ENCODE results near the gene LMAN1L.

Gene LMAN1L

GRCh38 chr15:74817370-74817737 lies 4.7 kb downstream of the LMAN1L start:
- DNase-seq = no peak

- no peak for DNase-seq
These were observed 7.4 kb downstream of the LMAN1L start for GRCh38 chr15:74820056-74820455.

DNA sequence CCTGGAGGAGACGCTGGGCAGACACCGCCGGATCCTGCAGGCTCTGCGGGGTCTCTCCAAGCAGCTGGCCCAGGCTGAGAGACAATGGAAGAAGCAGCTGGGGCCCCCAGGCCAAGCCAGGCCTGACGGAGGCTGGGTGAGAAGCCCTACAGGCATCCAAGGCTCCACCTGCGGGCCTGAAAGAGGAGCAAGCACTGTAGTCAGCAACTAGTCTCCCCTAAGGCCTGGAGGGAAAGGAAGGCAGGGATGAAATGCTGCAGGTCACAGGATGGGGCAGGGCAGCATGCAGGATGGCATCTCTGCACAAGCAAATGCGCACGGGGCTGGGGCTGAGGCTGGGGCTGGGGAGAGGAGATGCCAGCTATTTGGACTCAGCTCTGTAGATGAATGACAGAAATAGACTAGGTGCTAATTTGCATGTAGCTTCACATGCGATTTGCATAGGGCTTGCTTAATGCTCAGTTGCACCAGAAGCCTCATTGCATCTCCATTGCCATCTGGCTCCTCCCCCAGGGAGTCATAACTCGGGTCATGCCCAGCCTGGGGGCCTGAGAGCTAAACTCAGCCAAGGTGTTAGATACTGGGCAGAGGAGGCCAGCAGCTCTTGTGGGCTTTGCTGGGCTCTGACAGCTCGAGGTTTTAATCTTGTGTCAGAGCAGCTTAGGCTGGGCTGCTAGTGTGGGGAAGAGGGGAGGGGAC lies 8.6 kb downstream of the LMAN1L start:
- DNase-seq = no peak

DNA sequence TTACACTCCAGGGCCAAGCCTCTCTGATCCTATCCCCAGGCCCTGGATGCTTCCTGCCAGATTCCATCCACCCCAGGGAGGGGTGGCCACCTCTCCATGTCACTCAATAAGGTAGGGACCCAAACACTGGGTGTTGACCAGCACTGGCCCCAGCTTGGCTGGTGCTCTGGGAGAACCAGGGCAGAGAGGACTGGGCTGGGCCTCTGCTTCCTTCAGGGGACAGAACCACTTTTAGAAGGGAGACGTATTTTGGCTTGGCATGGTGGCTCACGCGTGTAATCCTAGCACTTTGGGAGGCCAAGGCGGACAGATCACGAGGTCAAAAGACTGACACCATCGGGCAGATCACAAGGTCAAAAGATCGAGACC lies 9.1 kb downstream of the LMAN1L start:
- no peak for DNase-seq

DNA sequence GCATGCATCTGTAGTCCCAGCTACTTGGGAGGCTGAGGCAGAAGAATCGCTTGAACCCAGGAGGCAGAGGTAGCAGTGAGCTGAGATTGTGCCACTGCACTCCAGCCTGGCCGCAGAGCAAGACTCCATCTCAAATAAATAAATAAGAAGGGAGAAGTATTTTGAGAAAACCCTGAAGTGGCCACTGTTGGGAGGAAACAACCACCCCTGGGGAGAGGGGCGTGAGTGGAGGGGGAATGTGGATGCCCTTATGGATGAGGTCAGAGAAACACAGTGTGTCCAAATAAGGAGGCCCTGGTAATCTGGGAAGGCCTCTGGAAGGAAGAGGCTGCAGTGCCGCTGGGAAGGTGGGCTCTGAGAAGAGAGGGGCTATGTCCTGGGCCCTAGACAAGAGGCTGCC lies 9.6 kb downstream of the LMAN1L start:
- no peak for DNase-seq

DNA sequence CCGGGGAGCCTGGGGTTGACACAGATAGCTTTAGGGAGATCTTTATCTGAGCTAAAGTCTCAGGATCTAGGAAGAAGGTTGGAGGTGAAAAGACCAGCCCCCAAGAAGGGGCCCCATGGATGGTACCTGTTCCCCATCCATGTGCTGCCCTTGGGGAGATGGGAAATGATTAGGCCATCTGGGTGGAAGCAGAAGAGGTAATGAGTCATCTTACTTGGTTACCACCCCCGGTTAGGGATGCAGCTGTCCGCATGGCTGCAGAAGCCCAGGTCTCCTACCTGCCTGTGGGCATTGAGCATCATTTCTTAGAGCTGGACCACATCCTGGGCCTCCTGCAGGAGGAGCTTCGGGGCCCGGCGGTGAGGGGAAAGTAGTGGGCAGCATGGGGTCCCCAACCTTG lies 10.7 kb downstream of the LMAN1L start:
- no peak for DNase-seq

GRCh38 chr15:74824976-74825375 lies 12.3 kb downstream of the LMAN1L start:
- DNase-seq = no peak

DNA sequence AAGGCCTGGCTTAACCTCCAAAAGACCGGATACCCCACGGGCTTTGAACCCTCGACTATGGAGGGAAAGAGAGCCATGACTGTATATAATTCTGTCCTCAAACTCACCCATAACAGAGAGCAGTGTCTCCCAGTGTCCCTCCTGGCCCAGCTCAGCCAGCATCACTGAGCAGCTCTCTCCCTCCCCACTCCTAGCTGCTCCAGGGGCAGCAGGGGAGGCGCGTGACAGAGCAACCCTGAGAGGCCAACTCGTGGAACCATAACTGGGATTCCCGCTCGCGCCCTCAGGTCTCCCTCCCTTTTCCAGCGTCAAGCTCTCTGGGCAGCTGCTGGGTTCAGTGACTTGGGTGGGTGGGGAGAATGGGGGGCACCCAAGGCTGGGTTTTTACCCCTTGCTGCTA lies 13.2 kb downstream of the LMAN1L start:
- DNase-seq = no peak

- no peak for DNase-seq
These were observed 13.8 kb downstream of the LMAN1L start, which contains the start of gene CPLX3 for GRCh38 chr15:74826364-74826819. CPLX3 (plus strand) TSS chr15:74826627; CDS start chr15:74826704, 77 bp downstream.

DNA sequence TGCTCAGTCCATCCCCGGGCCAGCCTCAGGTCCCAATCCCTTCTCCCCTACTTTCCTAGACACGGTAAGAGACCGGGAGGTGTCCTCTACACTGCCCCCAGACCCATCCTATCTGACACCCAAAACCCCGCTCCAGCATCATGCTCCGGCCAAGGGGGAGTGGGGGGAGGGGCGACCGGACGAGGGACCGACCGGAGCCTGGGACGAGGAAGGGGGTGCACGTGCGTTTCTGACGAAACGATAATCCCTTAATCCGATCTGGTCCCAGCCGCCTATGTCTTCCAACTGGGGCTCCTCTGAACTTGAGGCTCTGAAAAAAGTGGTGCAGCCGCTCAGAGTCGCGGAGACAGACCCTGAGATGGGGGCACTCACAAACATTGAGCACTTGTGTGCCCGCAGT lies 14.3 kb downstream of the LMAN1L start:
- DNase-seq = no peak

DNA sequence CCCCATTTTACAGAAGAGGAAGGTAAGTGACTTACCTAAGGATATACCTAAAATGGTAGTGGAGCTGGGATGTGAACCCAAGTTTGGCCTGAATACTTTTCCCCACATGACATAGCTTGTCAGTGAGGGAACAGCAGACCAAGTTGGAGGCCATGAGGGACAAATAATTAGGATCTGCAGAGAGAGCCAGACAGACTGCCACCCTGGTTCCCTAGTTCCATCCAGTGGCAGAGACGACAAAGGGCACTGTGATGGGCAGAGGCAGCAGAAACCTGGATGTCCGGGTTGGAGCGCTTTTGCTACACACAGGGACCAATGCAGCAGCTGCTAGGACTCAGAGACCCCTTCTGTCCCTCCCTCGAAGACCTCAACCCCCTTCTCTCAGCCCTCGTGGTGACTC lies 15.0 kb downstream of the LMAN1L start:
- DNase-seq = no peak

GRCh38 chr15:74828835-74829234 lies 16.2 kb downstream of the LMAN1L start:
- no peak for DNase-seq

GRCh38 chr15:74829486-74829885 lies 16.9 kb downstream of the LMAN1L start:
- DNase-seq = no peak

GRCh38 chr15:74829991-74830390 lies 17.4 kb downstream of the LMAN1L start:
- DNase-seq = no peak

DNA sequence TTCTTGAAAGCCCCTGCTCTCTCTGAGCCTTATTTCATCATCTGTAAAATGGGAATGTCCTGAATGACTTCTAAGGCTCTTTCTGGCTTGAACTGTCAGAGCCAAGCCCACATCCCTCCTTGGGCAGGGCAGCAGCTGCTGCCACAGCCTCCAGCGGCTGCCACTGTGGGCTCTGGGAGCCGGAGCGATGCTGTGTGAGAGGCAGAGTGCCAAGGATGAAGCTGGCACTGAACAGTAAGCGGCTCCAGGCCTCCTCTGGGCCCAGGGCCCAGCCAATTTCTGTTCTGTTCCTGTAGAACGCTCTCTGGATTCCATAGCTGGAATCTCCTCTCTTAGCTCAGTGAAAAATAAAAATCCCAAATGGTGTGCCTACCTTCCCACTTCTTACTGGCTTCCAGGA lies 18.2 kb downstream of the LMAN1L start:
- DNase-seq = no peak

- no peak for DNase-seq
These were observed 19.3 kb downstream of the LMAN1L start for GRCh38 chr15:74831813-74832495.

GRCh38 chr15:74832826-74833225 lies 20.2 kb downstream of the LMAN1L start:
- DNase-seq = no peak

DNA sequence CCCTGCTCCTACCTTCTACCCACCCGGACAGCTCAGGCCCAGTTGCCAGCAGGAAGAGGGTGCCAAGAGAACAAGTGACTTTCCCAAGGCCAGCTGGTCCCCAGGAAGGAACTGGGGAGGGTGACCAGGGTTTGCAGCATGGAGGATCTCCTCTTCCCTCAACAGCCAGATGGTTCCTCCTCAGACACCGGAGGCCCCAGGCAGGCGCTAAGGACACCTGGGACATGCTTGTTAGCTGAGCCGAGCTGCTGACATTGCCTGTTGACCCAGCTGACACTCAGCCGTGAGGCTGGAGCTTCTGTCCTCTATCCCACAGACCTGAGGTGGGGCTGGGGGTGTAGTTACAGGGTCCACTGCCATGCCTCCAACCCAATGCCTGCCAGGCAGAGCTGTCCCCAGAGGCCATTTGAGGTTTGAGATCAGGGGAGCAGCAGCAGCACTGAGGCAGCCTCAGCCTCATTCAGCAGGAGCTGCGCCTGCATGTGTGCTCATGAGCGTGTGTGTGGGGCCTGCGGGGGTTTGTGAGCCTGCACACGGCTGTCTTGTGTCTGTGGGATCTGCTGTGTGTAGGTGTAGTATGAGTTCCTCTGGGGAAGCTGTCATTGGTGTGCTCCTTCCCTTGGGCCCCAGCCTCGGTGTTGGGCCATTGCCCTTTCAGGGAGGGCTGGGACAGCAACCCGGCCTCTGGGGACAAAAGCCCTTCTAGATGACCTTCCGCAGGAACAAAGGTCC lies 20.9 kb downstream of the LMAN1L start:
- no peak for DNase-seq

- DNase-seq = peak; percentile 39
These were observed 22.7 kb downstream of the LMAN1L start for GRCh38 chr15:74835312-74835823.

DNA sequence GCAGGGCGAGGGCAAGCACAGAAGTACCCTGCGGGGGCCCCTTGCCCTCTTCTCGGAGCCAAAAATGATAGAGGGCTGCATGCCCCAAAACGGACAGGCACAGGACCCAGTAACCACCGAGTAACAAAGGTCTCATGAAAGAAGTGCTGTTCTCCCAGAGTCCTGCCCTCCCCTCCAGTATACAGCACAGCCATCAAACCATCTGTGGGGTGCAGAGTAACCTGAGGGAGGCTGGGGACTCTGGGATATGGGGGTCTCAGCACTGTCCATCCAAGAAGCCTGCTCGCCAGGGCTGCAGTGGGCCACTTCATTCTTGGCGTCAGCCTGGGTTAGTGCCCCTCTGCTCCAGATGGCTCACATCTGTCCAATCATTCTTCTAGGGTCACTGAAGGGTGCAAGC lies 24.2 kb downstream of the LMAN1L start:
- no peak for DNase-seq

DNA sequence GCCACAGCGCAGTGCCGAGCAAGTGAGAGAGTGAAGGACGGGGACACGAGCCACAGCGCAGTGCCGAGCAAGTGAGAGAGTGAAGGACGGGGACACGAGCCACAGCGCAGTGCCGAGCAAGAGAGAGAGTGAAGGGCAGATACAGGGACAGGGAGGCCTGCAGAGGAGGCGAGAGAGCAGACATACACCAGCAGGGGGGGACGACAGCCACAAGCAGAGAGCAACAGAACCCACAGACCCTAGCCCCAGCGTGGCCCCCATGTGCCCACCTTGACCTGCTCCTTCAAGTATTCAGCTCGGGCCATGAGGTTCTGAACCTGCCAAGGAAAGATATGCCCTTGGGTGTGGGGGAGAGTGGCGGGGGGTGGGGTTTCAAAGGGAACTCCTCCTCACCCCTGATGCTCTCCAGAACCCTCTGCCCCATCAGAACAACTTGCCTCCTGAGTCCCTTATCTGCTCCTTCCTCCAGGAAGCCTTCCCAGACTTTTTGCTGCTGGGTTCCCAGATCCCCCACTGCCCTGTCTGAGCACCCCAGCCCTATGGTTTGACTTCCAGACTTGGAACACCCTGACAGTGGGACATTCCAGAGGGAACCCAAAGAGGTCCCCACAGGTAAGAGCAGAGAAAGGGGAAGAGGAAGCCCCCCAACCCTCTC lies 25.0 kb downstream of the LMAN1L start:
- no peak for DNase-seq

DNA sequence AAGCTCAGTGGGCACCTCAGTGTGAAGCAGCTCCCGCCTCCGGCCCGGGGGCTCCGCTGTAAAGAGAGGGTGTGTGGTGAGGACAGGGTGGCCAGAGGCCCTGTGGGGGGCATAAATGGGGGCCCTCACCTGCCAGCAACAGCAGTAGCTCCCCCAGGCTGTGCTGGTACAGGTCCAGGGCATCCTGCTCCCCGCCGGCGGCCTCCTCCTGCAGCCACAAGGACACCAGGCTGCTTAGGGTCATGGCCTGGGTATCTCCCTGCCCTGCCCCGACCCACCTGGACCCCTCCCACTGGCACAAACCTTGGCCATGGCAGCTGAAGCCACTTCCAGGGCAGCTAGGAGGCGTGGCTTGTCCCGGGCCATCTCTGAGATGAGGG lies 25.5 kb downstream of the LMAN1L start:
- no peak for DNase-seq
